HCT116 (cell line): ENCODE measurements around the gene ANXA2. TPM values are rescaled to one million over a fixed set of nuclear protein-coding genes. Genes with fewer than 3 reads are reported as not detected.

ENCODE experiments used
- ATAC-seq: fragments of 200-7000 bp; cut with Tn5 transposase; 2 replicates; pipeline ENCODE4 v1.9.1; 2020; ENCODE audit warnings: mild to moderate bottlenecking, moderate library complexity
- BruUV-seq: library from RNA; stranded (reverse); fragments of 400-500 nt; replicated peaks from 2 replicates; lab custom pipeline; 2021; lab: Mats Ljungman, UMichigan
- CTCF ChIA-PET: fragments of 300-600 bp; sonication (Branson Sonifier 250); formaldehyde crosslinking; loops from one replicate; lab custom pipeline; 2021; ENCODE audit warnings: antibody characterized with exemption; lab: Charles Lee
- POLR2A ChIA-PET: fragments of 300-600, 350-600 bp; sonication (Branson Sonifier 250); formaldehyde crosslinking; loops from one replicate; lab custom pipeline; 2021; ENCODE audit warnings: antibody characterized with exemption; lab: Charles Lee
- RAD21 ChIA-PET, 2 experiments: fragments of 300-600 bp; sonication (Branson Sonifier 250); formaldehyde crosslinking; loops; one replicate each; lab custom pipeline; 2023; ENCODE audit warnings: low total read pairs in 2 of 2; ENCODE audit not compliant: uncharacterized antibody in 2 of 2, unreplicated experiment in 2 of 2, low non-redundant PET in 1 of 2; lab: Charles Lee
- DNase-seq: peaks from one replicate; pipeline ENCODE4 v3.0.0-alpha.2; 2010; ENCODE audit warnings: low read depth, low spot score
- H2AFZ ChIP-seq: fragments of 200-600 bp; shearing (Covaris generic), sonication (generic); 2 replicates; pipeline ENCODE4 v1.6.1; 2017; ENCODE audit warnings: low read depth, mixed run types, mixed read lengths, antibody characterized with exemption, low read length; ENCODE audit not compliant: poor library complexity, severe bottlenecking
- H3K27ac ChIP-seq: 2 replicates; pipeline ENCODE4 v1.5.1; 2012; ENCODE audit warnings: low read depth, low read length
- H3K27me3 ChIP-seq: fragments of 200-600 bp; sonication (generic); 2 replicates; pipeline ENCODE4 v1.6.1; 2016; ENCODE audit warnings: mixed run types, low read length, mixed read lengths; ENCODE audit not compliant: insufficient read depth
- H3K36me3 ChIP-seq, 2 experiments: fragments of 200-500 bp in 1 of 2; fragments of 200-600 bp in 1 of 2; sonication (Bioruptor generic) in 1 of 2; sonication (generic) in 1 of 2; 2 replicates each; pipeline versions ENCODE4 v1.5.1 to v1.6.1; 2014 to 2016; ENCODE audit warnings: low read length in 2 of 2, inconsistent platforms in 1 of 2, mixed read lengths in 1 of 2, mixed run types in 1 of 2; ENCODE audit not compliant: insufficient read depth in 2 of 2, control insufficient read depth in 1 of 2
- H3K4me1 ChIP-seq, 2 experiments: fragments of 200-600 bp in 1 of 2; sonication (generic) in 1 of 2; 2 replicates each; pipeline versions ENCODE4 v1.5.1 to v1.6.1; 2012 to 2017; ENCODE audit warnings: low read length in 2 of 2, inconsistent platforms in 1 of 2, mild to moderate bottlenecking in 1 of 2, mixed read lengths in 1 of 2, mixed run types in 1 of 2, moderate library complexity in 1 of 2; ENCODE audit not compliant: insufficient read depth in 2 of 2, control insufficient read depth in 1 of 2
- H3K4me2 ChIP-seq: fragments of 200-600 bp; sonication (generic); 2 replicates; pipeline ENCODE4 v1.6.1; 2017; ENCODE audit warnings: mixed run types, low read length, mixed read lengths
- H3K4me3 ChIP-seq, 2 experiments: fragments of 200-600 bp in 1 of 2; sonication (generic) in 1 of 2; replicated peaks in 1 of 2; 2 replicates each; pipeline ENCODE4 v1.5.1; 2011 to 2016; ENCODE audit warnings: low read length in 2 of 2, control low read depth in 1 of 2, low read depth in 1 of 2, mild to moderate bottlenecking in 1 of 2, mixed read lengths in 1 of 2, mixed run types in 1 of 2
- H3K79me2 ChIP-seq: fragments of 200-600 bp; sonication (generic); 2 replicates; pipeline ENCODE4 v1.6.1; 2017; ENCODE audit warnings: mild to moderate bottlenecking, mixed run types, low read length, moderate library complexity, mixed read lengths; ENCODE audit not compliant: insufficient read depth
- H3K9ac ChIP-seq: fragments of 200-600 bp; sonication (generic); 2 replicates; pipeline ENCODE4 v1.6.1; 2016; ENCODE audit warnings: low read length, mixed read lengths
- H3K9me2 ChIP-seq: fragments of 200-600 bp; sonication (generic), shearing (Covaris generic); 2 replicates; pipeline ENCODE4 v1.6.1; 2017; ENCODE audit warnings: mixed run types, mild to moderate bottlenecking, moderate library complexity; ENCODE audit not compliant: insufficient read depth
- H3K9me3 ChIP-seq, 2 experiments: fragments of 200-500 bp in 1 of 2; fragments of 200-600 bp in 1 of 2; sonication (Bioruptor generic) in 1 of 2; sonication (generic) in 1 of 2; 2 replicates each; pipeline ENCODE4 v1.6.1; 2014 to 2017; ENCODE audit warnings: low read length in 2 of 2, mixed read lengths in 2 of 2, inconsistent platforms in 1 of 2, low read depth in 1 of 2, mild to moderate bottlenecking in 1 of 2, mixed run types in 1 of 2, moderate library complexity in 1 of 2; ENCODE audit not compliant: control insufficient read depth in 1 of 2, insufficient read depth in 1 of 2
- H4K20me1 ChIP-seq: fragments of 200-600 bp; sonication (generic), shearing (Covaris generic); 2 replicates; pipeline ENCODE4 v1.6.1; 2017; ENCODE audit warnings: mixed run types, mild to moderate bottlenecking, moderate library complexity; ENCODE audit not compliant: insufficient read depth
- ATF3 ChIP-seq: IDR thresholded peaks from 2 replicates; pipeline ENCODE4 v1.6.1; 2012
- EGR1 ChIP-seq: IDR thresholded peaks from 2 replicates; pipeline ENCODE4 v1.6.1; 2012; ENCODE audit warnings: low read depth
- EZH2phosphoT487 ChIP-seq: fragments of 200-600 bp; IDR thresholded peaks from 2 replicates; pipeline ENCODE4 v1.6.1; 2018; ENCODE audit warnings: antibody characterized with exemption, borderline replicate concordance
- JUND ChIP-seq: IDR thresholded peaks from 2 replicates; pipeline ENCODE4 v1.6.1; 2012
- POLR2AphosphoS5 ChIP-seq: IDR thresholded peaks from 2 replicates; pipeline ENCODE4 v1.6.1; 2011; ENCODE audit warnings: mild to moderate bottlenecking, low read depth, low read length, moderate library complexity
- SP1 ChIP-seq: IDR thresholded peaks from 2 replicates; pipeline ENCODE4 v1.6.1; 2012; ENCODE audit warnings: low read depth
- SRF ChIP-seq: IDR thresholded peaks from 2 replicates; pipeline ENCODE4 v1.6.1; 2012; ENCODE audit warnings: low read depth
- YY1 ChIP-seq: IDR thresholded peaks from 2 replicates; pipeline ENCODE4 v1.6.1; 2011; ENCODE audit warnings: low read length, low read depth, moderate library complexity, mild to moderate bottlenecking; ENCODE audit not compliant: insufficient replicate concordance; ENCODE audit errors: extremely low read depth
- ZBTB33 ChIP-seq: IDR thresholded peaks from 2 replicates; pipeline ENCODE4 v1.6.1; 2011; ENCODE audit warnings: mild to moderate bottlenecking, low read length, moderate library complexity; ENCODE audit not compliant: insufficient replicate concordance; ENCODE audit errors: extremely low read depth
- ZNF274 ChIP-seq: fragments of 200-500 bp; sonication (Bioruptor generic); IDR thresholded peaks from 2 replicates; pipeline ENCODE4 v1.6.1; 2014; ENCODE audit warnings: mild to moderate bottlenecking, low read depth, low read length, inconsistent platforms
- intact Hi-C: fragments of 100-400 bp; cut with micrococcal nuclease; formaldehyde crosslinking; loops from 2 replicates; pipeline ENCODE4 v1.10.0; 2022
- total RNA-seq: library from RNA; stranded (reverse); gene quantifications from one replicate; pipeline ENCODE4 v1.2.1, GENCODE V29; 2021; ENCODE audit not compliant: unreplicated experiment

Gene ANXA2
- total RNA-seq, 1 experiment from 2014 or later = 1,298 TPM

- Histone ChIP-seq H3K4me2 (peak overlapping the region; percentile 92), H3K4me1 (peaks cover 71 to 88% of the 10 kb centered on the region in 2 experiments), H3K79me2 (peaks cover 92% of the 10 kb centered on the region), H4K20me1 (peaks cover 22% of the 10 kb centered on the region; the same call in 1 of the 2 replicates), H3K9ac (peak overlapping the region; percentile 97), H3K36me3 (peaks cover 2 to 60% of the 10 kb centered on the region in 2 experiments), H3K27me3 (no peaks in the 10 kb centered on the region), H3K9me2 (no peaks in the 10 kb centered on the region), H3K27ac (peak overlapping the region; percentile 96), H2AFZ (no peak overlapping the region), H3K9me3 (no peaks in the 10 kb centered on the region), H3K4me3 (peak overlapping the region; percentile 6 to 61; a peak in 2 of 4 replicates)
- TF ChIP-seq ZNF274 = no peak
- TF ChIP-seq JUND = no peak
- no peak for TF ChIP-seq EZH2phosphoT487
- no peak for TF ChIP-seq EGR1
- TF ChIP-seq ATF3 = no peak
- TF ChIP-seq SRF = no peak
- TF ChIP-seq ZBTB33 = no peak
- TF ChIP-seq YY1 = no peak
- TF ChIP-seq POLR2AphosphoS5 = no peak
- TF ChIP-seq SP1 = no peak
- no peak; the same call in 1 of the 2 replicates for ATAC-seq
- no TSS peak for BruUV-seq
- intact Hi-C loops = no loop called here
- RAD21 ChIA-PET = no interaction called here
- DNase-seq = peak; percentile 85
- CTCF ChIA-PET = interaction anchor here (0.9 to 1.5 kb wide), 3 partner anchors 66 to 128 kb away, joined by 3 read pairs; no protein-coding TSS in a partner anchor
- POLR2A ChIA-PET = interaction anchor here (0.7 to 5.7 kb wide), 5 partner anchors 10 to 20 kb away, joined by 3 to 70 read pairs (median 4); no protein-coding TSS in a partner anchor
These were observed 5.2 kb downstream of the ANXA2 start for GRCh38 chr15:60392601-60392985.
